Fibroblast of the aortic adventitia (primary cell): ENCODE data around the gene PRTFDC1. TPM values are rescaled to one million over a fixed set of nuclear protein-coding genes. Genes with fewer than 3 reads are reported as not detected.
"Not testable (repeated sequence)": the region's sequence is repeated elsewhere in the genome, so short reads cannot be mapped to it uniquely, and the experiment has no call there.

ENCODE experiments used
- DNase-seq: peaks from one replicate; pipeline ENCODE4 v3.0.0-alpha.2; 2010; ENCODE audit warnings: low read depth
- H3K4me3 ChIP-seq: 2 replicates; pipeline ENCODE4 v1.5.1; 2011; ENCODE audit warnings: low read depth, mild to moderate bottlenecking, control low read depth, low read length, moderate library complexity
- CTCF ChIP-seq: IDR thresholded peaks from 2 replicates; pipeline ENCODE4 v1.5.1; 2011; ENCODE audit warnings: mild to moderate bottlenecking, low read length, control low read depth, inconsistent platforms; ENCODE audit not compliant: insufficient read depth
- total RNA-seq: library from RNA; depleted of rRNA; stranded (reverse); fragments of >200 nt; gene quantifications from 2 replicates; pipeline ENCODE4 v1.2.3, GENCODE V29; 2012; ENCODE audit warnings: low replicate concordance

PRTFDC1 gene
- total RNA-seq, 1 donor = 39.6 TPM

- DNase-seq = peak; percentile 97
- H3K4me3 ChIP-seq = no peak overlapping the region
- no peak for TF ChIP-seq CTCF
Measured at GRCh38 chr10:24981161-24981710, 28.8 kb upstream of the PRTFDC1 start.

- no peak overlapping the region for H3K4me3 ChIP-seq
- no peak for DNase-seq
- TF ChIP-seq CTCF = no peak
Measured at GRCh38 chr10:24979685-24980084, 27.3 kb upstream of the PRTFDC1 start.

GRCh38 chr10:24974976-24975375, 22.6 kb upstream of the PRTFDC1 start:
- no peak overlapping the region for H3K4me3 ChIP-seq
- peak; percentile 51 for TF ChIP-seq CTCF
- DNase-seq = peak; percentile 99

DNA sequence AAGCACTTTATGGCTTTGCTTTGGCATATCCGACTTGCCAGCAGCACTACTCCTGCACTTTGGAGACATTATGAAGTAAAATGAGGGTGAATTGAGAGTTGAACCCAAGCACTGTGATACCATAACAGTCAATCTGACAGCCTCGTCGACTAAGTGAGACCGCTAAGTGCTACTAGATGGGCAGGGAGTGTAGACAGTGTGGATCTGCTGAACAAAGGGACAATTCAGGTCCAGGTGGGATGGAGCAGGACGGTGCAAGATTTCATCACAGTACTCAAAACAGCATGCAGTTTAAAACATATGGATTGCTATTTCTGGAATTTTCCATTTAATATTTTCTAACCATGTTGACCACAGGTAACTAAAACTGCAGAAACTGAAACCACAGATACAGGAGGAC, 20.8 kb upstream of the PRTFDC1 start:
- no peak overlapping the region for H3K4me3 ChIP-seq
- TF ChIP-seq CTCF = no peak
- DNase-seq = no peak

- no peak for TF ChIP-seq CTCF
- no peak overlapping the region for H3K4me3 ChIP-seq
- no peak for DNase-seq
Measured at GRCh38 chr10:24971374-24971773, 19.0 kb upstream of the PRTFDC1 start.

DNA sequence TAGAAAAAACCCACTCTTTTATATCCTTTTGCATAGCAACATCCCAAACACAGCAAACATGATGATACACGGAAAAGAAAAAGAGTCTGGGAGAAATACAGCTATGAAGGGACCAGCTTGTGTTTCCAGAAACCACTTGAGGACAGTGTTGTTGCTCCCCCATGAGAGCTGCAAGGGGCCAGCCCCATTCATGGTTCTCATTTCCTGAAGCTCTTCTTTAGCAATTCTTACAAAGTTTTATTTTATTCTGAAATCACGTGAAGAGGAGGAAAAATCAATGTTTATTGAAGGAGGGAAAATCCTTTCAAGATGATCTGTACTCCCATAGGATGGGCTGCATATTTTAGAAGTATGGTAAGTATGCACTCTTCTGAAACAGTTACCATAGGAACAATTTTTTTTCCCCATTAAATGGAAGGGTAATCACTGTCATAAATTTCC, 17.5 kb upstream of the PRTFDC1 start:
- DNase-seq = peak; percentile 32
- no peak for TF ChIP-seq CTCF
- H3K4me3 ChIP-seq = no peak overlapping the region

DNA sequence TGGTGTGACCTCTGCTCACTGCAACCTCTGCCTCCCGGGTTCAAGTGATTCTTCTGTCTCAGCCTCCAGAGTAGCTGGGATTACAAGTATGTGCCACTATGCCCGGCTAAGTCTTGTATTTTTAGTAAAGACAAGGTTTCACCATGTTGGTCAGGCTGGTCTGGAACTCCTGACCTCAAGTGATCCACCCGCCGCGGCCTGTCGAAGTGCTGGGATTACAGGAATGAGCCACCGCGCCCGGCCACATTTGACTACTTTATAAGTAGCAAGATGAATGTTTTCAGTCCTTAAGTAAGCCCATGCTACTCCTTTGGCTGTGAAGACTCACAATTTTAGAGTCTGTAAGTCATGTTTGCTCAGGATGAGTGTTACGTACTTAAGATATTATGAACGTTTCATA, 16.5 kb upstream of the PRTFDC1 start:
- not testable (repeated sequence) for DNase-seq, H3K4me3 ChIP-seq

GRCh38 chr10:24968349-24968748, 15.9 kb upstream of the PRTFDC1 start:
- no peak overlapping the region for H3K4me3 ChIP-seq

More at GRCh38 chr10:24968349-24968748, 15.9 kb upstream of the PRTFDC1 start:
- no peak for TF ChIP-seq CTCF
- DNase-seq = no peak
